Heart left ventricle (tissue), 16 donors: ENCODE results near the gene HYAL2. TPM values are rescaled to one million over a fixed set of nuclear protein-coding genes. Genes with fewer than 3 reads are reported as not detected.
A peak's percentile ranks its signal among the peaks of the same experiment; 100 is the strongest.

ENCODE experiments used
- ATAC-seq, 4 donors: fragments of 200-7000 bp; cut with Tn5 transposase; one replicate each; pipeline ENCODE4 v1.9.1; 2020 to 2022; ENCODE audit warnings: moderate library complexity in 4 of 4, mild to moderate bottlenecking in 3 of 4, moderate number of reproducible peaks in 1 of 4
- DNase-seq, 5 donors: peaks; one replicate each; pipeline ENCODE4 v3.0.0-alpha.2; 2020
- H3K27ac ChIP-seq, 12 donors: fragments of 200-600 bp; sonication (generic) in 4 of 12; one replicate each; pipeline versions ENCODE4 v1.5.0 to v1.8.0; 2016 to 2022; ENCODE audit warnings: mild to moderate bottlenecking in 2 of 12
- H3K27me3 ChIP-seq, 9 donors: fragments of 200-600 bp; sonication (generic) in 2 of 9; one replicate each; pipeline versions ENCODE4 v1.5.1 to v1.8.0; 2016 to 2022; ENCODE audit warnings: mild to moderate bottlenecking in 3 of 9
- H3K36me3 ChIP-seq, 9 donors: fragments of 200-600 bp; sonication (generic) in 2 of 9; one replicate each; pipeline versions ENCODE4 v1.5.0 to v1.8.0; 2018 to 2022; ENCODE audit warnings: mild to moderate bottlenecking in 2 of 9
- H3K4me1 ChIP-seq, 12 donors: fragments of 200-600 bp; sonication (generic) in 4 of 12; one replicate each; pipeline versions ENCODE4 v1.5.0 to v1.8.0; 2016 to 2022; ENCODE audit warnings: mild to moderate bottlenecking in 3 of 12
- H3K4me3 ChIP-seq, 12 donors: fragments of 200-600 bp; sonication (generic) in 4 of 12; one replicate each; pipeline versions ENCODE4 v1.5.0 to v1.8.0; 2017 to 2022; ENCODE audit warnings: mild to moderate bottlenecking in 9 of 12, moderate library complexity in 4 of 12
- H3K9me3 ChIP-seq, 12 donors: fragments of 200-600 bp; sonication (generic) in 4 of 12; one replicate each; pipeline versions ENCODE4 v1.5.0 to v1.8.0; 2016 to 2022; ENCODE audit warnings: mild to moderate bottlenecking in 1 of 12
- POLR2A ChIP-seq, 2 donors: fragments of 450-650 bp; IDR thresholded peaks; one replicate each; pipeline ENCODE4 v1.6.1; 2017; ENCODE audit warnings: antibody characterized with exemption in 2 of 2, mild to moderate bottlenecking in 2 of 2, moderate library complexity in 2 of 2
- WGBS, 4 donors: extraction: QIAGEN DNeasy Blood & Tissue Kit in 2 of 4; methylation state at CpG; one replicate each; pipeline versions ENCODE4 v1.1.5 to v1.1.7; 2013 to 2018; 5-methylcytosine and 5-hydroxymethylcytosine counted together
- intact Hi-C, 10 donors: fragments of 100-400 bp; cut with DNase I; formaldehyde crosslinking; loops; one replicate each; pipeline versions ENCODE4 v1.11.1 to v1.14.2; 2022
- polyA plus RNA-seq, 2 donors: library from polyadenylated mRNA; stranded (reverse); fragments of 200-250 nt; gene quantifications; one replicate each; pipeline ENCODE4 v1.2.3, GENCODE V29; 2013
- total RNA-seq, 9 donors: library from RNA; depleted of rRNA in 2 of 9; stranded (reverse); fragments of >200 nt in 2 of 9; fragmentation: NEBNext Ultra II Directional in 3 of 9; extraction: Animal tissue kit (Norgen Biotek cat#: 25700) in 3 of 9; gene quantifications; one replicate each; pipeline versions ENCODE4 v1.1.0 to v1.2.4, GENCODE V29; 2016 to 2023
- TF ChIP-seq, protein P1 (sequence below), 12 donors: fragments of 200-600 bp; sonication (generic) in 4 of 12; IDR thresholded peaks; one replicate each; pipeline versions ENCODE4 v1.5.0 to v1.8.0; 2018 to 2022; ENCODE audit warnings: antibody characterized with exemption in 12 of 12, mild to moderate bottlenecking in 5 of 12
- donor health status: ischemic (EF 13 %, LVEDD 7.1; RV severe dilation, severe dysfunction).
- donor health status: healthy with polysubstance abuse.
- donor health status: DM: no; HTN: yes; CAD: no.
- donor health status: DM: no; HTN: no; CAD: no.
- donor health status: ischemic (EF 25% LVEDD 6.9; RV normal size, moderate dysfunction).
- donor health status: ischemic (EF 25% LVEDD 5.7; RV mildly dilated, moderate dysfunction).
- donor health status: healthy.
- donor health status: DM: yes; HTN: yes; CAD: no.
- donor health status: ischemic (EF 35%, LVEDD 5.7; RV mildly dilated, moderate dysfunction).
- donor health status: nonischemic (EF 11% LVEDD 7.7; RV severe dilation, severe dysfunction).
- donor health status: DM: yes; HTN: yes; CAD: no.
- donor health status: PGD.
- donor health status: ischemic (EF 29% LVEDD 5.4; RV normal size, mild dysfunction).
- donor health status: nonischemic (EF 23%, LVEDD 6.1; RV moderate dilation, normal function).

HYAL2 gene
- total and polyA plus RNA-seq, 11 donors = 24.0 to 234 (median 52.2) TPM

DNA sequence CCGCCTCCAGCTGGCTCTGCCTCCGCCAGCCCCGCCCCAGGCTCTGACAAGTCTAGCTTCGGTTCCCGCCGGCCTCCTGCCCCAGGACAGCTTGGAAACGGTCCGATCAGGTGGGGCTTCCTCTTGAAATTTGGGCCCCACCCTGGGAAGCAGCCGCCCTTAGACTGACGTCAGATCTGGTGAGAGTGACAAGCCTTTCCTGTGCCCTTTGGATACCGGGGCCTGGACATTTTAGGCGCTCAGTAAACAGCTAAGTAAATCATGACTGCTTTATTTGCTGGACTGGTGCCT lies 23.0 kb downstream of the HYAL2 start:
- H3K4me1 ChIP-seq = peaks cover 11 to 58% (median 43%) of the 10 kb centered on the region in 12 donors

DNA sequence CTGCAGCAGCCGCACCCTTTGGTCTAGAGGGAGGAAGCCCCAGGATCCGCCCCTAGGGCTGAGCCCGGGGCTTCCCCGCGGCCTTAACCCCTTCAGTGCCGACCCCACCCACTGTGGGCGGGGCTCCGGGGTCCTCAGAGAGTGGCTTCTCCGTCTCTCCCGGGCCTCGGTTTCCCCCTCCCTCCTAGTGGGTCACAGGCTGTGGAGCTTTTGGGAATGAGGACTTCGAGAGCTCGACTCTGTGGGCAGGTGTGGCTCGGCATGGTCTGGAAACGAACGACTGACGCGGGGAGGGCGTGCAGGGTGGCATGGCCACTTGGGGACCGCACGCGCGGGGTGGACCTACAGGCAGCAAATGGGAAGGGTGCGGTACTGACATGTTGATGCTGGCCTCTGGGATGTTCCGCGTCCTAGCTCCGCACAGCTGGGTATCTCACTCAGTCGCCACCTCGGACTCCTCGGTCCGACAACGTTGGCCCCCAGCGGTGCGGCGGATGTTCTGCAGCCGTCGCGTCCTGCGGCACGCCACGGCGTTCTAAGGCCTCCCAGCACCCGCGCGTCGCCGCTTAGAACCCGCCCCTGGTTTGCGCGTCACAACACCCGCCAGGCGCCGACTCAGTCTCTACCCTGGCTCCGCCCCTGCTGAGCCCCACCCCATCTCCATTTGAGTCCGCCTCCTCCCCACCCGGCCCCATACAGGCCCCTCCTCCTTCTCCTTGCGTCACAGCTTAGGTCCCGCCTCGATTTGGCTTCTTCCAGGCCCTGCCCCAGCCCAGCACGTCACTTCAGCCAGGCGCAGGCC lies 23.5 kb downstream of the HYAL2 start, which contains the start of the genes HYAL3 and NAA80:
HYAL3 (minus strand) TSS at position 570 of the 802 bp plus-strand sequence. CDS start 3,803 bp downstream, outside the sequence.
NAA80 (minus strand) TSS at position 570 of the 802 bp plus-strand sequence. CDS start 1,942 bp downstream, outside the sequence.
- H3K27me3 ChIP-seq = no peaks in the 10 kb centered on the region
- H3K4me1 ChIP-seq = peaks cover 11 to 58% (median 43%) of the 10 kb centered on the region in 12 donors
- peak; percentile 88 to 98 for TF ChIP-seq POLR2A (IDR thresholded peaks at IDR 0.05)
- TF ChIP-seq, protein P1, sequence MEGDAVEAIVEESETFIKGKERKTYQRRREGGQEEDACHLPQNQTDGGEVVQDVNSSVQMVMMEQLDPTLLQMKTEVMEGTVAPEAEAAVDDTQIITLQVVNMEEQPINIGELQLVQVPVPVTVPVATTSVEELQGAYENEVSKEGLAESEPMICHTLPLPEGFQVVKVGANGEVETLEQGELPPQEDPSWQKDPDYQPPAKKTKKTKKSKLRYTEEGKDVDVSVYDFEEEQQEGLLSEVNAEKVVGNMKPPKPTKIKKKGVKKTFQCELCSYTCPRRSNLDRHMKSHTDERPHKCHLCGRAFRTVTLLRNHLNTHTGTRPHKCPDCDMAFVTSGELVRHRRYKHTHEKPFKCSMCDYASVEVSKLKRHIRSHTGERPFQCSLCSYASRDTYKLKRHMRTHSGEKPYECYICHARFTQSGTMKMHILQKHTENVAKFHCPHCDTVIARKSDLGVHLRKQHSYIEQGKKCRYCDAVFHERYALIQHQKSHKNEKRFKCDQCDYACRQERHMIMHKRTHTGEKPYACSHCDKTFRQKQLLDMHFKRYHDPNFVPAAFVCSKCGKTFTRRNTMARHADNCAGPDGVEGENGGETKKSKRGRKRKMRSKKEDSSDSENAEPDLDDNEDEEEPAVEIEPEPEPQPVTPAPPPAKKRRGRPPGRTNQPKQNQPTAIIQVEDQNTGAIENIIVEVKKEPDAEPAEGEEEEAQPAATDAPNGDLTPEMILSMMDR (IDR thresholded peaks at IDR 0.05) = peak in 8 of 12 donors; percentile 17 to 48 (median 39)
- intact Hi-C loops = loop anchor here in 1 of 10 donors (10.0 kb wide), 1 partner anchor 364 kb away; no protein-coding TSS in a partner anchor
- peak within 1 kb of the TSS; percentile 75 to 97 (median 94) for H3K27ac ChIP-seq
- peaks cover 0 to 15% (median 0%) of the 10 kb centered on the region in 9 donors for H3K36me3 ChIP-seq
- no peaks in the 10 kb centered on the region for H3K9me3 ChIP-seq
- H3K4me3 ChIP-seq = peak within 1 kb of the TSS; percentile 16 to 81 (median 67)
- DNase-seq (peak; percentile 99), ATAC-seq (peak; percentile 87 to 91 (median 88))
- 0 to 1% (median 0%) methylated on average over 27 to 61 of the region's 61 CpGs for WGBS, 4 donors

More for the DNA sequence above, 23.0 kb downstream of the HYAL2 start:
- Histone ChIP-seq H3K27ac (peak overlapping the region; percentile 75 to 97 (median 94)), H3K9me3 (no peaks in the 10 kb centered on the region), H3K36me3 (peaks cover 0 to 15% (median 0%) of the 10 kb centered on the region in 9 donors), H3K27me3 (no peaks in the 10 kb centered on the region), H3K4me3 (peak overlapping the region in 11 of 12 donors; percentile 27 to 81 (median 61))
- no peak for DNase-seq
- TF ChIP-seq, protein P1 (IDR thresholded peaks at IDR 0.05) = no peak
- TF ChIP-seq POLR2A (IDR thresholded peaks at IDR 0.05) = no peak
- 0 to 1% (median 1%) methylated on average over 12 of the region's 12 CpGs for WGBS, 4 donors
- intact Hi-C loops = loop anchor here in 1 of 10 donors (10.0 kb wide), 1 partner anchor 365 kb away; no protein-coding TSS in a partner anchor
- ATAC-seq = no peak

DNA sequence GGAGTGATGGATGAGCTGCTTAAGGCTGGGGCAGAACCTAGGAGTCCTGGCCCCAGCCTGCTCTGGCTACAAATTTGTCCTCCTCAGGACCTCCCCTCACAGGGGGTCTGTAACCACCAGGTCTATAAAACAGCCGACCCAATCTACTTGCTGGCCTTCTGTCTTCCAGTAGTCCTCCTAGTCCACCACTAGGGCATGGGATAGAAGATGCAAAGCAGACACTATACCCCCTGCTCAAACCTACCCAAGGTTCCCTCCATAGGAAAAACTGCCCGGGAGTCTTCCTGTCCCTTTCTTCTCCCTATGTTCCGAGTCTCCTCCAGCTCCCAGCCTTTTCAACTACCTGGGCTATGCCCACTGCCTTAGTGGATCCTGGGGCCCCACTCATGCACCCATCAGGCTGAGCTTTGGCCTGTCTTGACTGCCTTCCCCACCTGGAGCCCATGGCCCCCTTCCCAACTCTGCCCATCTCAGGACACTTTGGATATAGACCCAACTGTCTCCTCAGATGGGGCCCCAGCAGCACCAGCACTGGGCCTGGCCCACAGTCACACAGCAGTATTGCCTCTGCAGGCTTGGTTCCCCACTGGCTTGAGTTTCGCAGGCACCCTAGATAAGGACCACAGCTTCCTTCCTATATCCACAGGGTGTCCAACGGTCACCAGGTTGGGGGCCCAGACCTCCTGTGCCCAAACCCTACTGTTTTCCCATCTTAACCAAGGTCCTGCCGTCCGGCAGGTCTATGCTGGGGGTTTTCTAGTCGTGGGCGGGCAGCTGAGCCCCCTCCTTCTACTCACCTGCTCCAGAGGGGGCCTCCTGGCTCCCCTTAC lies 24.4 kb downstream of the HYAL2 start:
- WGBS, 4 donors = 48 to 61% (median 56%) methylated on average over 9 of the region's 9 CpGs
- DNase-seq = peak in 1 of 5 donors; percentile 10

More for the DNA sequence above, 24.4 kb downstream of the HYAL2 start:
- H3K4me3 ChIP-seq = peak overlapping the region; percentile 16 to 81 (median 67)
- ATAC-seq = no peak
- H3K27me3 ChIP-seq = no peaks in the 10 kb centered on the region
- H3K4me1 ChIP-seq = peaks cover 11 to 56% (median 42%) of the 10 kb centered on the region in 12 donors
- H3K36me3 ChIP-seq = peaks cover 0 to 15% (median 0%) of the 10 kb centered on the region in 9 donors
- intact Hi-C loops = loop anchor here in 1 of 10 donors (10.0 kb wide), 1 partner anchor 363 kb away; no protein-coding TSS in a partner anchor
- H3K27ac ChIP-seq = peak overlapping the region; percentile 75 to 97 (median 92)
- TF ChIP-seq, protein P1 (IDR thresholded peaks at IDR 0.05) = peak in 1 of 12 donors; percentile 5
- TF ChIP-seq POLR2A (IDR thresholded peaks at IDR 0.05) = no peak
- no peaks in the 10 kb centered on the region for H3K9me3 ChIP-seq
